ENCODE data around the gene AOPEP. TPM values are rescaled to one million over a fixed set of nuclear protein-coding genes. Genes with fewer than 3 reads are reported as not detected.

AOPEP gene
- total and polyA plus RNA-seq, 2 of the 13 experiments (the other 11 are each of a cell fraction or from before 2014, with no cell fraction given): 22.2 to 41.6 TPM

GRCh38 chr9:95132366-95133324 lies 406.1 kb downstream of the AOPEP start:
- CTCF ChIA-PET (ENCODE audit: low intra/inter-chr PET ratio, low total read pairs): no interaction called here

GRCh38 chr9:95133325-95133705 lies 406.8 kb downstream of the AOPEP start:
- FAIRE-seq: no peak
- H3K27ac ChIP-seq (ENCODE audit: extremely low read length, insufficient read depth, low read length): no peak overlapping the region
- no peak overlapping the region for H3K4me3 ChIP-seq (replicated peaks in 1 of 3; ENCODE audit: insufficient read depth in 1 of 3, low read depth in 2 of 3, low read length in 3 of 3)
- intact Hi-C loops (cut with micrococcal nuclease; ENCODE audit: unreplicated experiment) (loop anchor here (5.0 kb wide), 1 partner anchor 466 kb away; no protein-coding TSS in a partner anchor), in situ Hi-C loops (cut with HindIII; ENCODE audit: extremely low pct_ligation_motif_present, low pct_unique_long_range_greater_than_20kb) (loop anchor here (5.0 kb wide), 1 partner anchor 451 kb away; no protein-coding TSS in a partner anchor)
- no peak for ATAC-seq
- H4K20me1 ChIP-seq (ENCODE audit: insufficient read depth, low read length): no peaks in the 10 kb centered on the region
- no peaks in the 10 kb centered on the region; a peak in 2 of 5 replicates for H3K36me3 ChIP-seq (replicated peaks in 1 of 2; ENCODE audit: control insufficient read depth in 1 of 2, insufficient read depth in 2 of 2, low read length in 2 of 2)
- H3K9ac ChIP-seq (ENCODE audit: insufficient read depth, low read depth, low read length): no peak overlapping the region
- H3K4me1 ChIP-seq (ENCODE audit: insufficient read depth, low read length): peaks cover 34% of the 10 kb centered on the region
- no peaks in the 10 kb centered on the region for H3K9me3 ChIP-seq (ENCODE audit: low read length)
- DNase-seq (ENCODE audit: low spot score): no peak
- H2AFZ ChIP-seq (ENCODE audit: low read length): no peak overlapping the region
- ChIA-PET POLR2A (no interaction called here), CTCF (ENCODE audit: low intra/inter-chr PET ratio, low total read pairs) (no interaction called here)
- WGBS (ENCODE audit: low lambda C conversion rate): 94% methylated on average over 4 of the region's 4 CpGs
- no peaks in the 10 kb centered on the region for H3K79me2 ChIP-seq (ENCODE audit: insufficient read depth, low read length)
- H3K4me2 ChIP-seq (ENCODE audit: low read depth, low read length): no peak overlapping the region
- no TSS peak for BruUV-seq (replicated peaks)
- no peaks in the 10 kb centered on the region for H3K27me3 ChIP-seq (ENCODE audit: control insufficient read depth in 1 of 2, insufficient read depth in 2 of 2, low read length in 2 of 2)
- no peak for TF ChIP-seq ZNF782 (CRISPR knock-in tag; IDR thresholded peaks at IDR 0.05; ENCODE audit: borderline replicate concordance)
- no peak for TF ChIP-seq ZNF572 (CRISPR knock-in tag; IDR thresholded peaks at IDR 0.05)
- TF ChIP-seq HIC2 (CRISPR knock-in tag; IDR thresholded peaks at IDR 0.05; ENCODE audit: low read depth): no peak
- no peak for TF ChIP-seq ZNF788 (CRISPR knock-in tag; IDR thresholded peaks at IDR 0.05; ENCODE audit: borderline replicate concordance)
- no peak for TF ChIP-seq ZNF18 (CRISPR knock-in tag; IDR thresholded peaks at IDR 0.05; ENCODE audit: insufficient replicate concordance)
- TF ChIP-seq ZNF563 (CRISPR knock-in tag; IDR thresholded peaks at IDR 0.05): no peak
- TF ChIP-seq ZKSCAN5 (CRISPR knock-in tag; IDR thresholded peaks at IDR 0.05): no peak
- TF ChIP-seq ZNF350 (CRISPR knock-in tag; IDR thresholded peaks at IDR 0.05; ENCODE audit: borderline replicate concordance, low read depth): no peak
- TF ChIP-seq EHMT2 (IDR thresholded peaks at IDR 0.05; ENCODE audit: borderline replicate concordance, low read depth, low read length): no peak

More at GRCh38 chr9:95132366-95133324, 406.1 kb downstream of the AOPEP start:
- ATAC-seq: no peak
- Histone ChIP-seq H3K36me3 (replicated peaks in 1 of 2; ENCODE audit: control insufficient read depth in 1 of 2, insufficient read depth in 2 of 2, low read length in 2 of 2) (no peaks in the 10 kb centered on the region; a peak in 2 of 5 replicates), H3K79me2 (ENCODE audit: insufficient read depth, low read length) (no peaks in the 10 kb centered on the region), H3K4me1 (ENCODE audit: insufficient read depth, low read length) (peaks cover 34% of the 10 kb centered on the region), H3K27ac (ENCODE audit: extremely low read length, insufficient read depth, low read length) (no peak overlapping the region), H4K20me1 (ENCODE audit: insufficient read depth, low read length) (no peaks in the 10 kb centered on the region), H3K27me3 (ENCODE audit: control insufficient read depth in 1 of 2, insufficient read depth in 2 of 2, low read length in 2 of 2) (no peaks in the 10 kb centered on the region), H3K4me2 (ENCODE audit: low read depth, low read length) (no peak overlapping the region), H3K4me3 (replicated peaks in 1 of 3; ENCODE audit: insufficient read depth in 1 of 3, low read depth in 2 of 3, low read length in 3 of 3) (no peak overlapping the region), H3K9ac (ENCODE audit: insufficient read depth, low read depth, low read length) (no peak overlapping the region), H3K9me3 (ENCODE audit: low read length) (no peaks in the 10 kb centered on the region), H2AFZ (ENCODE audit: low read length) (no peak overlapping the region)
- intact Hi-C loops (cut with micrococcal nuclease; ENCODE audit: unreplicated experiment): loop anchor here (5.0 kb wide), 1 partner anchor 465 kb away; no protein-coding TSS in a partner anchor
- in situ Hi-C loops (cut with HindIII; ENCODE audit: extremely low pct_ligation_motif_present, low pct_unique_long_range_greater_than_20kb): loop anchor here (5.0 kb wide), 1 partner anchor 450 kb away; no protein-coding TSS in a partner anchor
- WGBS (ENCODE audit: low lambda C conversion rate): 95% methylated on average over 16 of the region's 17 CpGs
- BruUV-seq (replicated peaks): no TSS peak
- DNase-seq (ENCODE audit: low spot score): no peak
- POLR2A ChIA-PET: no interaction called here
- no peak for FAIRE-seq
- no peak for TF ChIP-seq GABPB1 (CRISPR knock-in tag; IDR thresholded peaks at IDR 0.05)
